ENCODE measurements around the gene KLF8. TPM values are rescaled to one million over a fixed set of nuclear protein-coding genes. Genes with fewer than 3 reads are reported as not detected.

The KLF8 gene
- total and polyA plus RNA-seq, 12 donors: 2.5 to 6.6 (median 3.9) TPM

DNA sequence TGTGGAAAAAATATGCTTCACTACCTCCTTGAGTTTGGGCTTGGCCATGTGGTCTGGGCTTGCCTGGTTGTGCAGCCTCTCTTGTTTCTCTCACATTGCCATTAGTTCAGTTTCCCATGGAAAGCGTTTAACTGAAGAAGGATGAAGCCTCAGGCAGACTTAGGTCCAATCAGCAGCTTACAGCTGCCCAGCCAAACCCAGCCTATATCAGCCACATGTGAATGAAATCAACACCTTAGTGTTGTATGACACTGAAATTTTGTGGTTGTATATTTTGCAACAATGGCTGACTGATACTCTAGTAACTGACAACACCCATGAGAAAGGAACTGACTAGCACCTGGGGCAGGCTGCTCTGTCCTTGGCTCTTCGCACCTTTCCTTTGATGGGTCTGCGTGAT, 81.2 kb downstream of the KLF8 start:
- peaks cover 1% of the 10 kb centered on the region for H3K27me3 ChIP-seq
- H3K36me3 ChIP-seq (replicated peaks in 1 of 2): no peaks in the 10 kb centered on the region
- intact Hi-C loops (cut with DNase I): no loop called here
- H3K27ac ChIP-seq: no peak overlapping the region
- no peak overlapping the region for H3K4me3 ChIP-seq
- no peak for DNase-seq
- no peaks in the 10 kb centered on the region for H3K9me3 ChIP-seq (replicated peaks in 1 of 3)
- whole genome bisulfite sequencing, 4 donors: 73 to 100% (median 88%) methylated on average over 1 to 3 of the region's 3 CpGs
- H3K4me1 ChIP-seq (replicated peaks in 1 of 2): no peaks in the 10 kb centered on the region
- no peak for TF ChIP-seq POLR2A (IDR thresholded peaks at IDR 0.05)
- TF ChIP-seq, protein P1, sequence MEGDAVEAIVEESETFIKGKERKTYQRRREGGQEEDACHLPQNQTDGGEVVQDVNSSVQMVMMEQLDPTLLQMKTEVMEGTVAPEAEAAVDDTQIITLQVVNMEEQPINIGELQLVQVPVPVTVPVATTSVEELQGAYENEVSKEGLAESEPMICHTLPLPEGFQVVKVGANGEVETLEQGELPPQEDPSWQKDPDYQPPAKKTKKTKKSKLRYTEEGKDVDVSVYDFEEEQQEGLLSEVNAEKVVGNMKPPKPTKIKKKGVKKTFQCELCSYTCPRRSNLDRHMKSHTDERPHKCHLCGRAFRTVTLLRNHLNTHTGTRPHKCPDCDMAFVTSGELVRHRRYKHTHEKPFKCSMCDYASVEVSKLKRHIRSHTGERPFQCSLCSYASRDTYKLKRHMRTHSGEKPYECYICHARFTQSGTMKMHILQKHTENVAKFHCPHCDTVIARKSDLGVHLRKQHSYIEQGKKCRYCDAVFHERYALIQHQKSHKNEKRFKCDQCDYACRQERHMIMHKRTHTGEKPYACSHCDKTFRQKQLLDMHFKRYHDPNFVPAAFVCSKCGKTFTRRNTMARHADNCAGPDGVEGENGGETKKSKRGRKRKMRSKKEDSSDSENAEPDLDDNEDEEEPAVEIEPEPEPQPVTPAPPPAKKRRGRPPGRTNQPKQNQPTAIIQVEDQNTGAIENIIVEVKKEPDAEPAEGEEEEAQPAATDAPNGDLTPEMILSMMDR (IDR thresholded peaks at IDR 0.05): no peak

DNA sequence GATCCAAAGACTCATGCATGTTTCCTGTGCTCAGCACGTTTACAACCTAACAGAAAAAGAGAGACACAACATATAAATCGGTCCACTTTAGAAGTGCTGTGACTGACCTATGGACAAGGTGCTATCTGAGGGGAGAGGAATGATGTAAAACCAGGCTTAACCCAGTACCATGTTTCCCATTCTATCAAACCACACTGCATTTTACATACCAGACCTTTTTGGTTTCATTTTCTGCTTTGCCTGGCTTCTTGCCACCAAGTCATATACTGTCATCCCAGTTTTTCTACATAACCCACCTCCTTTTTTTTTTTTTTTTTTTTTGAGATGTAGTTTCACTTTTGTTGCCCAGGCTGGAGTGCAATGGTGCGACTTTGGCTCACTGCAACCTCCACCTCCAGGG, 82.2 kb downstream of the KLF8 start:
- Histone ChIP-seq H3K36me3 (replicated peaks in 1 of 2) (no peaks in the 10 kb centered on the region), H3K4me3 (no peak overlapping the region), H3K27me3 (peaks cover 5% of the 10 kb centered on the region), H3K27ac (no peak overlapping the region), H3K9me3 (replicated peaks in 1 of 3) (no peaks in the 10 kb centered on the region), H3K4me1 (replicated peaks in 1 of 2) (no peaks in the 10 kb centered on the region)
- WGBS, 4 donors: 46 to 65% (median 55%) methylated on average over 3 of the region's 3 CpGs
- intact Hi-C loops (cut with DNase I): no loop called here
- TF ChIP-seq POLR2A (IDR thresholded peaks at IDR 0.05): no peak
- TF ChIP-seq, protein P1 (IDR thresholded peaks at IDR 0.05): no peak
- no peak for DNase-seq

GRCh38 chrX:56318076-56318475, 85.9 kb downstream of the KLF8 start:
- DNase-seq: no peak
- TF ChIP-seq, protein P1 (IDR thresholded peaks at IDR 0.05): no peak
- TF ChIP-seq POLR2A (IDR thresholded peaks at IDR 0.05): no peak
- H3K27me3 ChIP-seq: peaks cover 5% of the 10 kb centered on the region
- 50 to 82% (median 59%) methylated on average over 1 to 2 of the region's 2 CpGs; no CpG with 5 or more reads in 1 of the 4 donors for WGBS, 4 donors
- no peaks in the 10 kb centered on the region for H3K36me3 ChIP-seq (replicated peaks in 1 of 2)
- no peak overlapping the region for H3K4me3 ChIP-seq
- H3K4me1 ChIP-seq (replicated peaks in 1 of 2): no peaks in the 10 kb centered on the region
- no peak overlapping the region for H3K27ac ChIP-seq
- intact Hi-C loops (cut with DNase I): no loop called here
- no peaks in the 10 kb centered on the region for H3K9me3 ChIP-seq (replicated peaks in 1 of 3)

GRCh38 chrX:56319165-56319564, 87.0 kb downstream of the KLF8 start:
- H3K9me3 ChIP-seq (replicated peaks in 1 of 3): no peaks in the 10 kb centered on the region
- no peaks in the 10 kb centered on the region for H3K4me1 ChIP-seq (replicated peaks in 1 of 2)
- H3K4me3 ChIP-seq: no peak overlapping the region
- intact Hi-C loops (cut with DNase I): no loop called here
- peaks cover 5% of the 10 kb centered on the region for H3K27me3 ChIP-seq
- no peak for DNase-seq
- H3K27ac ChIP-seq: no peak overlapping the region
- H3K36me3 ChIP-seq (replicated peaks in 1 of 2): no peaks in the 10 kb centered on the region
- no peak for TF ChIP-seq POLR2A (IDR thresholded peaks at IDR 0.05)
- TF ChIP-seq, protein P1 (IDR thresholded peaks at IDR 0.05): no peak
